GM23248 (cell line): ENCODE results near the gene PTK6. TPM values are rescaled to one million over a fixed set of nuclear protein-coding genes. Genes with fewer than 3 reads are reported as not detected.

Source experiments
- DNase-seq: peaks from one replicate; pipeline ENCODE4 v3.0.0-alpha.2; 2015
- H2AFZ ChIP-seq: fragments of 200-600 bp; sonication (generic); 2 replicates; pipeline ENCODE4 v1.6.1; 2016; ENCODE audit warnings: antibody characterized with exemption
- H3F3A ChIP-seq: fragments of 200-600 bp; sonication (generic); 2 replicates; pipeline ENCODE4 v1.6.1; 2016; ENCODE audit warnings: mild to moderate bottlenecking, antibody characterized with exemption, mixed run types; ENCODE audit not compliant: insufficient read depth
- H3K27ac ChIP-seq: fragments of 200-600 bp; sonication (generic); 2 replicates; pipeline ENCODE4 v1.5.1; 2016; ENCODE audit warnings: mild to moderate bottlenecking
- H3K27me3 ChIP-seq: fragments of 200-600 bp; sonication (generic); replicated peaks from 2 replicates; pipeline ENCODE4 v1.6.1; 2016; ENCODE audit warnings: mild to moderate bottlenecking; ENCODE audit not compliant: insufficient read depth
- H3K36me3 ChIP-seq: fragments of 200-600 bp; sonication (generic); 2 replicates; pipeline ENCODE4 v1.6.1; 2016; ENCODE audit warnings: low read depth, mild to moderate bottlenecking
- H3K4me1 ChIP-seq: fragments of 200-600 bp; sonication (generic); 2 replicates; pipeline ENCODE4 v1.6.1; 2016; ENCODE audit warnings: mild to moderate bottlenecking; ENCODE audit not compliant: insufficient read depth
- H3K4me2 ChIP-seq: fragments of 200-600 bp; sonication (generic); one replicate; pipeline ENCODE4 v1.6.1; 2016; ENCODE audit warnings: mild to moderate bottlenecking; ENCODE audit not compliant: unreplicated experiment
- H3K4me3 ChIP-seq: fragments of 200-600 bp; sonication (generic); 2 replicates; pipeline ENCODE4 v1.5.1; 2016; ENCODE audit warnings: mild to moderate bottlenecking
- H3K79me2 ChIP-seq: fragments of 200-600 bp; sonication (generic); 2 replicates; pipeline ENCODE4 v1.6.1; 2016; ENCODE audit warnings: mild to moderate bottlenecking; ENCODE audit not compliant: insufficient read depth
- H3K9ac ChIP-seq: fragments of 200-600 bp; sonication (generic); 2 replicates; pipeline ENCODE4 v1.6.1; 2016; ENCODE audit warnings: mild to moderate bottlenecking
- H3K9me2 ChIP-seq: fragments of 200-600 bp; sonication (generic); 2 replicates; pipeline ENCODE4 v1.6.1; 2016; ENCODE audit warnings: mixed run types, mild to moderate bottlenecking, moderate library complexity; ENCODE audit not compliant: insufficient read depth
- H3K9me3 ChIP-seq: fragments of 200-600 bp; sonication (generic); one replicate; pipeline ENCODE4 v1.6.1; 2017; ENCODE audit warnings: low read depth
- H4K20me1 ChIP-seq: fragments of 200-600 bp; sonication (generic); 2 replicates; pipeline ENCODE4 v1.6.0; 2016; ENCODE audit not compliant: insufficient read depth
- EZH2 ChIP-seq: fragments of 200-600 bp; sonication (generic); IDR thresholded peaks from 2 replicates; pipeline ENCODE4 v1.6.1; 2018; ENCODE audit warnings: antibody characterized with exemption, mild to moderate bottlenecking; ENCODE audit not compliant: insufficient read depth, poor library complexity, severe bottlenecking
- EZH2phosphoT487 ChIP-seq: fragments of 200-600 bp; sonication (generic); IDR thresholded peaks from 2 replicates; pipeline ENCODE4 v1.6.1; 2018; ENCODE audit warnings: antibody characterized with exemption, moderate library complexity, mild to moderate bottlenecking, low read depth; ENCODE audit not compliant: insufficient read depth
- WGBS, 2 experiments: methylation state at CpG; one replicate each; pipeline ENCODE4 v1.1.6; 2015 to 2017; ENCODE audit warnings: low lambda C conversion rate in 2 of 2, low coverage in 1 of 2; ENCODE audit errors: missing lambda C conversion rate in 2 of 2; 5-methylcytosine and 5-hydroxymethylcytosine counted together
- in situ Hi-C: fragments of 300-500 bp; cut with MboI; formaldehyde crosslinking; loops from 2 replicates; pipeline ENCODE4 v1.15.0; 2020
- polyA plus RNA-seq: library from polyadenylated mRNA; unstranded; fragments of >200 nt; fragmentation: Nextera tagmentation; extraction: Ambion mirVana; gene quantifications from 2 replicates; pipeline ENCODE4 v1.2.1, GENCODE V29; 2016
- total RNA-seq: library from RNA; depleted of rRNA; stranded (reverse); fragments of >200 nt; shearing (Covaris generic); gene quantifications from 2 replicates; pipeline ENCODE4 v1.2.3, GENCODE V29; 2014

PTK6 gene
- total and polyA plus RNA-seq, 2 experiments from 2014 or later, result not detected

- DNase-seq, result peak; percentile 69
- no peaks in the 10 kb centered on the region for H4K20me1 ChIP-seq
- no peaks in the 10 kb centered on the region for H3K9me3 ChIP-seq
- H3K4me2 ChIP-seq, result no peak overlapping the region
- no peak overlapping the region for H3K4me3 ChIP-seq
- H3K9me2 ChIP-seq, result no peaks in the 10 kb centered on the region
- no peak overlapping the region for H2AFZ ChIP-seq
- no peaks in the 10 kb centered on the region for H3K27me3 ChIP-seq
- WGBS, 2 experiments, result 32 to 36% methylated on average over 38 to 47 of the region's 49 CpGs
- H3K9ac ChIP-seq, result no peak overlapping the region
- H3F3A ChIP-seq, result no peaks in the 10 kb centered on the region
- no peaks in the 10 kb centered on the region for H3K36me3 ChIP-seq
- TF ChIP-seq EZH2phosphoT487 (no peak), EZH2 (no peak)
- no peaks in the 10 kb centered on the region for H3K4me1 ChIP-seq
- in situ Hi-C loops, result no loop called here
- no peak overlapping the region for H3K27ac ChIP-seq
- H3K79me2 ChIP-seq, result no peaks in the 10 kb centered on the region
These were observed 3.4 kb upstream of the PTK6 start for GRCh38 chr20:63540417-63541186.

- WGBS, 2 experiments, result 84 to 86% methylated on average over 27 to 29 of the region's 29 CpGs
- no peak for DNase-seq
- Histone ChIP-seq H3K4me2 (no peak overlapping the region), H3K9me3 (no peaks in the 10 kb centered on the region), H3K36me3 (no peaks in the 10 kb centered on the region), H3K4me3 (no peak overlapping the region), H3F3A (no peaks in the 10 kb centered on the region), H3K9me2 (no peaks in the 10 kb centered on the region), H3K9ac (no peak overlapping the region), H4K20me1 (no peaks in the 10 kb centered on the region), H3K27ac (no peak overlapping the region), H3K4me1 (no peaks in the 10 kb centered on the region), H3K79me2 (no peaks in the 10 kb centered on the region), H3K27me3 (no peaks in the 10 kb centered on the region), H2AFZ (no peak overlapping the region)
- TF ChIP-seq EZH2phosphoT487 (no peak), EZH2 (no peak)
- in situ Hi-C loops, result no loop called here
These were observed 2.5 kb upstream of the PTK6 start for GRCh38 chr20:63539441-63540370.

- in situ Hi-C loops, result no loop called here
- no peak overlapping the region for H3K9ac ChIP-seq
- TF ChIP-seq EZH2phosphoT487, result no peak
- H3K79me2 ChIP-seq, result no peaks in the 10 kb centered on the region
- no peaks in the 10 kb centered on the region for H3K4me1 ChIP-seq
- no peak overlapping the region for H3K4me2 ChIP-seq
- H3K4me3 ChIP-seq, result no peak overlapping the region
- H3K9me2 ChIP-seq, result no peaks in the 10 kb centered on the region
- no peaks in the 10 kb centered on the region for H3K27me3 ChIP-seq
- no peaks in the 10 kb centered on the region for H3K36me3 ChIP-seq
- H3K9me3 ChIP-seq, result no peaks in the 10 kb centered on the region
- DNase-seq, result no peak
- H3F3A ChIP-seq, result no peaks in the 10 kb centered on the region
- no peak overlapping the region for H2AFZ ChIP-seq
- WGBS, 2 experiments, result 80 to 86% methylated on average over 12 of the region's 12 CpGs
- no peaks in the 10 kb centered on the region for H4K20me1 ChIP-seq
- no peak overlapping the region for H3K27ac ChIP-seq
These were observed 1.9 kb upstream of the PTK6 start for GRCh38 chr20:63539092-63539430.

GRCh38 chr20:63538204-63539091 lies 1.3 kb upstream of the PTK6 start:
- no peaks in the 10 kb centered on the region for H3K79me2 ChIP-seq
- no peak overlapping the region for H3K27ac ChIP-seq
- peak overlapping the region; percentile 72; the same call in 1 of the 2 replicates for H2AFZ ChIP-seq
- H3K4me2 ChIP-seq, result peak overlapping the region; percentile 17
- no peak for DNase-seq
- no peaks in the 10 kb centered on the region for H3K36me3 ChIP-seq
- H3K9me3 ChIP-seq, result no peaks in the 10 kb centered on the region
- H3F3A ChIP-seq, result no peaks in the 10 kb centered on the region
- no peak overlapping the region for H3K9ac ChIP-seq
- no peaks in the 10 kb centered on the region for H4K20me1 ChIP-seq
- WGBS, 2 experiments, result 54 to 68% methylated on average over 13 to 26 of the region's 27 CpGs
- TF ChIP-seq EZH2phosphoT487, result no peak
- no peak for TF ChIP-seq EZH2
- H3K27me3 ChIP-seq, result no peaks in the 10 kb centered on the region
- in situ Hi-C loops, result no loop called here
- no peaks in the 10 kb centered on the region for H3K9me2 ChIP-seq
- no peaks in the 10 kb centered on the region for H3K4me1 ChIP-seq
- peak overlapping the region; percentile 22; the same call in 1 of the 2 replicates for H3K4me3 ChIP-seq
